ENCODE results near the gene JAM3.

Gene JAM3

GRCh38 chr11:134038897-134039470, 29.9 kb upstream of the JAM3 start:
- no peak for TF ChIP-seq CTCF (IDR thresholded peaks at IDR 0.05; ENCODE audit: low read depth, low read length, poor library complexity, severe bottlenecking)
- no peak for TF ChIP-seq EZH2phosphoT487 (IDR thresholded peaks at IDR 0.05; ENCODE audit: borderline replicate concordance, low read length)
- Histone ChIP-seq H3K9me2 (replicated peaks; ENCODE audit: control insufficient read depth, low read length) (no peaks in the 10 kb centered on the region), H3K36me3 (ENCODE audit: control insufficient read depth, low read length) (no peaks in the 10 kb centered on the region), H3K27ac (ENCODE audit: low read depth, low read length) (no peak overlapping the region), H3F3A (ENCODE audit: control insufficient read depth, insufficient read depth) (no peaks in the 10 kb centered on the region), H3K27me3 (ENCODE audit: control insufficient read depth, low read length) (peaks cover 7% of the 10 kb centered on the region; the same call in 1 of the 2 replicates), H3K4me2 (ENCODE audit: low read length) (no peak overlapping the region), H3K4me1 (ENCODE audit: control insufficient read depth, low read length) (no peaks in the 10 kb centered on the region), H3K9me3 (ENCODE audit: control insufficient read depth, insufficient read depth, low read length) (no peaks in the 10 kb centered on the region), H4K20me1 (ENCODE audit: control insufficient read depth, insufficient read depth, low read depth, low read length) (no peaks in the 10 kb centered on the region), H3K79me2 (ENCODE audit: control insufficient read depth, low read length) (no peaks in the 10 kb centered on the region), H3K4me3 (ENCODE audit: low read length) (no peak overlapping the region)

- Histone ChIP-seq H3K4me3 (ENCODE audit: low read length) (no peak overlapping the region), H3K9me2 (replicated peaks; ENCODE audit: control insufficient read depth, low read length) (no peaks in the 10 kb centered on the region), H3K4me2 (ENCODE audit: low read length) (no peak overlapping the region), H3K36me3 (ENCODE audit: control insufficient read depth, low read length) (no peaks in the 10 kb centered on the region), H3K79me2 (ENCODE audit: control insufficient read depth, low read length) (no peaks in the 10 kb centered on the region), H3K9me3 (ENCODE audit: control insufficient read depth, insufficient read depth, low read length) (no peaks in the 10 kb centered on the region), H3K27me3 (ENCODE audit: control insufficient read depth, low read length) (peaks cover 6% of the 10 kb centered on the region; the same call in 1 of the 2 replicates), H3K4me1 (ENCODE audit: control insufficient read depth, low read length) (no peaks in the 10 kb centered on the region), H4K20me1 (ENCODE audit: control insufficient read depth, insufficient read depth, low read depth, low read length) (no peaks in the 10 kb centered on the region), H3F3A (ENCODE audit: control insufficient read depth, insufficient read depth) (no peaks in the 10 kb centered on the region), H3K27ac (ENCODE audit: low read depth, low read length) (no peak overlapping the region)
- no peak for TF ChIP-seq EZH2phosphoT487 (IDR thresholded peaks at IDR 0.05; ENCODE audit: borderline replicate concordance, low read length)
- no peak for TF ChIP-seq CTCF (IDR thresholded peaks at IDR 0.05; ENCODE audit: low read depth, low read length, poor library complexity, severe bottlenecking)
Measured at GRCh38 chr11:134039726-134040385, 29.0 kb upstream of the JAM3 start.

GRCh38 chr11:134040386-134041302, 28.2 kb upstream of the JAM3 start:
- Histone ChIP-seq H3K4me2 (ENCODE audit: low read length) (no peak overlapping the region), H3K27me3 (ENCODE audit: control insufficient read depth, low read length) (peaks cover 5% of the 10 kb centered on the region; the same call in 1 of the 2 replicates), H3K9me2 (replicated peaks; ENCODE audit: control insufficient read depth, low read length) (no peaks in the 10 kb centered on the region), H3K27ac (ENCODE audit: low read depth, low read length) (no peak overlapping the region), H3K36me3 (ENCODE audit: control insufficient read depth, low read length) (no peaks in the 10 kb centered on the region), H3F3A (ENCODE audit: control insufficient read depth, insufficient read depth) (no peaks in the 10 kb centered on the region), H3K9me3 (ENCODE audit: control insufficient read depth, insufficient read depth, low read length) (no peaks in the 10 kb centered on the region), H3K79me2 (ENCODE audit: control insufficient read depth, low read length) (no peaks in the 10 kb centered on the region), H3K4me1 (ENCODE audit: control insufficient read depth, low read length) (no peaks in the 10 kb centered on the region), H3K4me3 (ENCODE audit: low read length) (no peak overlapping the region), H4K20me1 (ENCODE audit: control insufficient read depth, insufficient read depth, low read depth, low read length) (no peaks in the 10 kb centered on the region)
- no peak for TF ChIP-seq EZH2phosphoT487 (IDR thresholded peaks at IDR 0.05; ENCODE audit: borderline replicate concordance, low read length)
- no peak for TF ChIP-seq CTCF (IDR thresholded peaks at IDR 0.05; ENCODE audit: low read depth, low read length, poor library complexity, severe bottlenecking)

All from DOHH2 (cell line).